SJSA1 (cell line): ENCODE data around the gene SAMD4A. TPM values are rescaled to one million over a fixed set of nuclear protein-coding genes. Genes with fewer than 3 reads are reported as not detected.
A peak's percentile ranks its signal among the peaks of the same experiment; 100 is the strongest.

Experiments used
- DNase-seq, 2 experiments: peaks; one replicate each; pipeline ENCODE4 v3.0.0-alpha.2; 2015 to 2020; ENCODE audit warnings: low spot score in 2 of 2, low read depth in 1 of 2
- H3K27ac ChIP-seq: fragments of 250-450 bp; sonication (Bioruptor Pico); 2 replicates; pipeline ENCODE4 v1.5.1; 2020; ENCODE audit warnings: mild to moderate bottlenecking, moderate library complexity
- H3K27me3 ChIP-seq: fragments of 250-450 bp; sonication (Bioruptor Pico); replicated peaks from 2 replicates; pipeline ENCODE4 v1.5.1; 2020; ENCODE audit warnings: mild to moderate bottlenecking, moderate library complexity
- H3K36me3 ChIP-seq: fragments of 250-450 bp; sonication (Bioruptor Pico); 2 replicates; pipeline ENCODE4 v1.5.1; 2020; ENCODE audit warnings: mild to moderate bottlenecking
- H3K4me1 ChIP-seq: fragments of 250-450 bp; sonication (Bioruptor Pico); replicated peaks from 2 replicates; pipeline ENCODE4 v1.6.1; 2021; ENCODE audit warnings: mild to moderate bottlenecking
- H3K4me3 ChIP-seq: fragments of 250-450 bp; sonication (Bioruptor Pico); 2 replicates; pipeline ENCODE4 v1.5.1; 2020; ENCODE audit warnings: mild to moderate bottlenecking
- H3K9me3 ChIP-seq: fragments of 250-450 bp; sonication (Bioruptor Pico); replicated peaks from 2 replicates; pipeline ENCODE4 v1.5.1; 2020; ENCODE audit warnings: mild to moderate bottlenecking
- total RNA-seq: library from RNA; depleted of rRNA; stranded (reverse); fragments of >200 nt; shearing (Covaris generic); gene quantifications from 2 replicates; pipeline ENCODE4 v1.2.3, GENCODE V29; 2014

Gene SAMD4A
- total RNA-seq, 1 experiment from 2014 or later: 31.6 TPM

GRCh38 chr14:54669721-54670561, 103.0 kb downstream of the SAMD4A start:
- H3K27me3 ChIP-seq: no peaks in the 10 kb centered on the region
- DNase-seq: peak in 1 of 2 experiments; percentile 52
- H3K4me3 ChIP-seq: no peak overlapping the region
- no peaks in the 10 kb centered on the region for H3K9me3 ChIP-seq
- peaks cover 9% of the 10 kb centered on the region for H3K36me3 ChIP-seq
- H3K4me1 ChIP-seq: peaks cover 78% of the 10 kb centered on the region
- peak overlapping the region; percentile 13 for H3K27ac ChIP-seq

- Histone ChIP-seq H3K27me3 (no peaks in the 10 kb centered on the region), H3K4me1 (peaks cover 81% of the 10 kb centered on the region), H3K27ac (no peak overlapping the region), H3K4me3 (no peak overlapping the region), H3K36me3 (peaks cover 9% of the 10 kb centered on the region), H3K9me3 (no peaks in the 10 kb centered on the region)
- DNase-seq: no peak
These were observed 104.6 kb downstream of the SAMD4A start for GRCh38 chr14:54671537-54671936.

GRCh38 chr14:54672181-54672580, 105.3 kb downstream of the SAMD4A start:
- DNase-seq: no peak
- no peaks in the 10 kb centered on the region for H3K27me3 ChIP-seq
- 0 out of 2 replicates have a peak, but pooled peaks cover 3% of the 10 kb centered on the region for H3K9me3 ChIP-seq
- H3K4me3 ChIP-seq: no peak overlapping the region
- H3K36me3 ChIP-seq: peaks cover 13% of the 10 kb centered on the region
- peaks cover 88% of the 10 kb centered on the region for H3K4me1 ChIP-seq
- H3K27ac ChIP-seq: 0 out of 2 replicates have a peak overlapping the region, but pooled peaks have one; percentile 12

GRCh38 chr14:54672688-54673087, 105.8 kb downstream of the SAMD4A start:
- no peak for DNase-seq
- Histone ChIP-seq H3K4me1 (peaks cover 89% of the 10 kb centered on the region), H3K9me3 (0 out of 2 replicates have a peak, but pooled peaks cover 3% of the 10 kb centered on the region), H3K4me3 (no peak overlapping the region), H3K27me3 (no peaks in the 10 kb centered on the region), H3K36me3 (peaks cover 10% of the 10 kb centered on the region), H3K27ac (0 out of 2 replicates have a peak overlapping the region, but pooled peaks have one; percentile 20)

GRCh38 chr14:54673193-54674045, 106.5 kb downstream of the SAMD4A start:
- H3K9me3 ChIP-seq: 0 out of 2 replicates have a peak, but pooled peaks cover 3% of the 10 kb centered on the region
- DNase-seq: peak in 1 of 2 experiments; percentile 63
- peaks cover 10% of the 10 kb centered on the region for H3K36me3 ChIP-seq
- H3K27ac ChIP-seq: peak overlapping the region; percentile 20
- no peaks in the 10 kb centered on the region for H3K27me3 ChIP-seq
- no peak overlapping the region for H3K4me3 ChIP-seq
- peaks cover 89% of the 10 kb centered on the region for H3K4me1 ChIP-seq

- peak overlapping the region; percentile 20 for H3K27ac ChIP-seq
- peaks cover 89% of the 10 kb centered on the region for H3K4me1 ChIP-seq
- H3K4me3 ChIP-seq: no peak overlapping the region
- 0 out of 2 replicates have a peak, but pooled peaks cover 3% of the 10 kb centered on the region for H3K9me3 ChIP-seq
- peaks cover 4% of the 10 kb centered on the region; the same call in 1 of the 2 replicates for H3K36me3 ChIP-seq
- DNase-seq: no peak
- no peaks in the 10 kb centered on the region for H3K27me3 ChIP-seq
These were observed 107.3 kb downstream of the SAMD4A start for GRCh38 chr14:54674046-54674741.

GRCh38 chr14:54675236-54676128, 108.6 kb downstream of the SAMD4A start:
- Histone ChIP-seq H3K4me3 (no peak overlapping the region), H3K27ac (peak overlapping the region; percentile 94), H3K36me3 (peaks cover 4% of the 10 kb centered on the region; the same call in 1 of the 2 replicates), H3K27me3 (no peaks in the 10 kb centered on the region), H3K4me1 (peaks cover 79% of the 10 kb centered on the region), H3K9me3 (0 out of 2 replicates have a peak, but pooled peaks cover 3% of the 10 kb centered on the region)
- DNase-seq: no peak

GRCh38 chr14:54676812-54677708, 110.1 kb downstream of the SAMD4A start:
- peak; percentile 78 to 86 for DNase-seq
- H3K4me1 ChIP-seq: peaks cover 77% of the 10 kb centered on the region
- H3K27ac ChIP-seq: peak overlapping the region; percentile 94
- H3K4me3 ChIP-seq: no peak overlapping the region
- H3K36me3 ChIP-seq: peaks cover 4% of the 10 kb centered on the region; the same call in 1 of the 2 replicates
- 0 out of 2 replicates have a peak, but pooled peaks cover 3% of the 10 kb centered on the region for H3K9me3 ChIP-seq
- no peaks in the 10 kb centered on the region for H3K27me3 ChIP-seq

GRCh38 chr14:54680651-54681050, 113.7 kb downstream of the SAMD4A start:
- peaks cover 76% of the 10 kb centered on the region for H3K4me1 ChIP-seq
- no peak for DNase-seq
- H3K27me3 ChIP-seq: no peaks in the 10 kb centered on the region
- H3K4me3 ChIP-seq: no peak overlapping the region
- H3K9me3 ChIP-seq: 0 out of 2 replicates have a peak, but pooled peaks cover 3% of the 10 kb centered on the region
- H3K36me3 ChIP-seq: peaks cover 5% of the 10 kb centered on the region; the same call in 1 of the 2 replicates
- H3K27ac ChIP-seq: no peak overlapping the region

- Histone ChIP-seq H3K36me3 (peaks cover 4% of the 10 kb centered on the region; the same call in 1 of the 2 replicates), H3K4me3 (no peak overlapping the region), H3K27ac (peak overlapping the region; percentile 35), H3K9me3 (0 out of 2 replicates have a peak, but pooled peaks cover under 1% of the 10 kb centered on the region), H3K4me1 (peaks cover 76% of the 10 kb centered on the region), H3K27me3 (no peaks in the 10 kb centered on the region)
- peak in 1 of 2 experiments; percentile 48 for DNase-seq
These were observed 114.9 kb downstream of the SAMD4A start for GRCh38 chr14:54681811-54682261.

- H3K9me3 ChIP-seq: no peaks in the 10 kb centered on the region
- no peak overlapping the region for H3K4me3 ChIP-seq
- DNase-seq: no peak
- H3K36me3 ChIP-seq: 0 out of 2 replicates have a peak, but pooled peaks cover 3% of the 10 kb centered on the region
- no peaks in the 10 kb centered on the region for H3K27me3 ChIP-seq
- peak overlapping the region; percentile 35; the same call in 1 of the 2 replicates for H3K27ac ChIP-seq
- H3K4me1 ChIP-seq: peaks cover 80% of the 10 kb centered on the region
These were observed 115.7 kb downstream of the SAMD4A start for GRCh38 chr14:54682578-54682977.
